C4-2B (cell line): Measurements from ENCODE around the gene CCDC51.
"Not testable (repeated sequence)": the region's sequence is repeated elsewhere in the genome, so short reads cannot be mapped to it uniquely, and the experiment has no call there.

Experiments
- H3K27ac ChIP-seq: fragments of 450-650 bp; 2 replicates; pipeline ENCODE4 v1.5.1; 2017
- ZFX ChIP-seq: fragments of 450-650 bp; IDR thresholded peaks from 2 replicates; pipeline ENCODE4 v1.6.1; 2017
- TF ChIP-seq, protein P1 (sequence below): fragments of 450-650 bp; conservative IDR thresholded peaks from 2 replicates; pipeline ENCODE4 v1.5.1; 2017; ENCODE audit warnings: mild to moderate bottlenecking

Gene CCDC51

DNA sequence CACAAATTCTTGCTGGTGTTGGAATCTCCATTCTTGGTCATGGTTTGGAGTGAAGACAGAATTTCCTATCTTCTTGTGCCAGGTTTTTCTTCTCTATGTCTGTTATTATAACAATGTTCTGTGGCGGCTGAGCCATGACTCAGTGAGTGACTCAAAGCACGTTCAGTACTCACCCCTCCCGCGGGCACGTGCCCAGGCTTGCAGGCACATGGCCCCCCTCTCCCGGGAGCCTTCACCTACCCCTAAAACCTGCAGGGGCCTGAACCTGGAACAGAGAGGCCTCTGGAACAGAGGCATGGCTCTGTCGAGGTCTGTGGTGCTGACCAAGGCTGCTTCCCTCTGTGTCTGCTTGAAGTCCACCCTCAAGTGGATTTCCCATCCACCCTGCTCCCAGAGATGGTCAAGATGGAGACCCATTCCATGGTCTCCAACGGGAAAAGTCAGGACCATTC lies 37.6 kb downstream of the CCDC51 start:
- TF ChIP-seq, protein P1, sequence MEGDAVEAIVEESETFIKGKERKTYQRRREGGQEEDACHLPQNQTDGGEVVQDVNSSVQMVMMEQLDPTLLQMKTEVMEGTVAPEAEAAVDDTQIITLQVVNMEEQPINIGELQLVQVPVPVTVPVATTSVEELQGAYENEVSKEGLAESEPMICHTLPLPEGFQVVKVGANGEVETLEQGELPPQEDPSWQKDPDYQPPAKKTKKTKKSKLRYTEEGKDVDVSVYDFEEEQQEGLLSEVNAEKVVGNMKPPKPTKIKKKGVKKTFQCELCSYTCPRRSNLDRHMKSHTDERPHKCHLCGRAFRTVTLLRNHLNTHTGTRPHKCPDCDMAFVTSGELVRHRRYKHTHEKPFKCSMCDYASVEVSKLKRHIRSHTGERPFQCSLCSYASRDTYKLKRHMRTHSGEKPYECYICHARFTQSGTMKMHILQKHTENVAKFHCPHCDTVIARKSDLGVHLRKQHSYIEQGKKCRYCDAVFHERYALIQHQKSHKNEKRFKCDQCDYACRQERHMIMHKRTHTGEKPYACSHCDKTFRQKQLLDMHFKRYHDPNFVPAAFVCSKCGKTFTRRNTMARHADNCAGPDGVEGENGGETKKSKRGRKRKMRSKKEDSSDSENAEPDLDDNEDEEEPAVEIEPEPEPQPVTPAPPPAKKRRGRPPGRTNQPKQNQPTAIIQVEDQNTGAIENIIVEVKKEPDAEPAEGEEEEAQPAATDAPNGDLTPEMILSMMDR, result no peak
- no peak for TF ChIP-seq ZFX
- H3K27ac ChIP-seq, result no peak overlapping the region

DNA sequence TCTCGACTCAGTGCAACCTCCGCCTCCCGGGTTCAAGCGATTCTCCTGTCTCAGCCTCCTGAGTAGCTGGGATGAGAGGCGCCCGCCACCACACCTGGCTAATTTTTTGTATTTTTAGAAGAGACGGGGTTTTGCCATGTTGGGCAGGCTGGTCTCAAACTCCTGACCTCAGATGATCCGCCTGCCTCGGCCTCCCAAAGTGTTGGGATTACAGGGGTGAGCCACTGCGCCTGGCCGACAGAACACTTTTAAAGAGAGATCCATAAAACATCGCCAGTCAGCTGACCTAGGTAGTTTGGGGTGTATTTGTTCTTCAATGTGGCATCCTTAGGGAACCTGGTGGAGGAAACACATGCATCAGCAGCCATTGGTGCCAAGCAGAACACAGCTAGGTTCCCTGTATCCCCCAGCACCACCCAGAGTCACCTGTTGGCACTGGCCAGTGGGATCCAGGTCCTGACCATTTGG lies 38.5 kb downstream of the CCDC51 start:
- not testable (repeated sequence) for H3K27ac ChIP-seq

DNA sequence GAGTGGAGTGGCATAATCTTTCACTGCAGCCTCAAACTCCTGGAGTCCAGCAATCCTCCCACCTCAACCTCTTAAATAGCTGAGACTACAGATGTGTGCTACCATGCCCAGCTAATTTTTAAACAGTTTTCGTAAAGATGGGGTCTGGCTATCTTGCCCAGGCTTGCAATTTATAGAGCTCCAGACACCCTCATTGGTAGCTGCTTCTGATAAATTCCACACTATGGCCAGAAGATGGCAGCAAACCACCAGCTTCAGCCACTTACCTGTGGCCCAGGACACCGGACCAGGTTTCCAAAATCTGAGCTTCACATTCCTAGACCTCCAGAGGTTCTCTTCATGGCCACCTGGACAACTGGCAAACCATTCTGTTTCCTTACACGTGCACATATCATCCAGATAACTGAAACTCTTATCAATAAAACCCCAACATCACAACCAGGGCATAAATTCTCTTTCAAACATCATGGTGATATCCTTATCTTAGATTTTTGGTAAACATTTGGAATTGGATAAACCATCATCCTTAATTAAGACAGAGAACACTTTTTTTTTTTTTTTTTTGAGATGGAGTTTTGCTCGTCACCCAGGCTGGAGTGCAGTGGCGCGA lies 39.0 kb downstream of the CCDC51 start:
- no peak for TF ChIP-seq ZFX
- TF ChIP-seq, protein P1, result peak; percentile 84
- no peak overlapping the region for H3K27ac ChIP-seq

DNA sequence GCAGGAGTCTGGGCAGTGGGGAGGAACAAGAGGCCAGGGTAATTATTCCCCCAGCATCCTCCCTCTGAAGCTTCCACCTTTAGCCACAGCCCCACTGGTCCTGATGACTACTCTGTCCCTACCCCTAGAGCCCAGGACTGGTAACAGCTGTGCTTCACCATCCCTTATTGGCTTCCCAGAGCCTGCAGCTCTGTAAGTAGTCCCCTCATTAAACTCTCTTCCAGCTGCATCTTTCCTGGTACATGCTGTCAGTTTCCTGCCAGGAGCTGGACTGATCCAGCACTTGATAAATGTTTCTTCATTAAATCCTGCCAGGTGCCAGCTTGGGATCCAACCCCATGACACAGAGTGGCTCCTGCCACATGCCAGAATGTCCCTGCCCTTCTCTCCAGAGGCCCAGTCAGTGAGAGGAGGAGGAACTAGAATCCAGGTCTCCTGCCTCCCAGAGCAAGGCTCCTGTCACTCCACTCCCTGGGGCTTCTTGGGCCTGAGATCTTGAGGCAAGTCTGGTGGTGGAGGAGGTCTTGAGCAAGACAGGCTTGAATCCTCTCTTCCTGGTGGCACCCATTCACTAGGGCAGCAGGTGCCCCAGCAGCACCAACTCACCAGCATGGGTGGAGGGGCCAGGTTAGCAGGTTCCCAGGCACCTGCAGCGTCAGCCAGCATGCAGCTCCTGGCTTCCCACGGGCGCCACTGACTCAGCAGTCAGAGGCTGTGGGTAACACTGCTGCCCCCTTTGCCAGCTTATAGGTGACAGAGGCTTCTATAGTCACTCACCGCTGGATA lies 40.3 kb downstream of the CCDC51 start:
- TF ChIP-seq, protein P1, result no peak
- TF ChIP-seq ZFX, result no peak
- peak overlapping the region; percentile 29 for H3K27ac ChIP-seq

DNA sequence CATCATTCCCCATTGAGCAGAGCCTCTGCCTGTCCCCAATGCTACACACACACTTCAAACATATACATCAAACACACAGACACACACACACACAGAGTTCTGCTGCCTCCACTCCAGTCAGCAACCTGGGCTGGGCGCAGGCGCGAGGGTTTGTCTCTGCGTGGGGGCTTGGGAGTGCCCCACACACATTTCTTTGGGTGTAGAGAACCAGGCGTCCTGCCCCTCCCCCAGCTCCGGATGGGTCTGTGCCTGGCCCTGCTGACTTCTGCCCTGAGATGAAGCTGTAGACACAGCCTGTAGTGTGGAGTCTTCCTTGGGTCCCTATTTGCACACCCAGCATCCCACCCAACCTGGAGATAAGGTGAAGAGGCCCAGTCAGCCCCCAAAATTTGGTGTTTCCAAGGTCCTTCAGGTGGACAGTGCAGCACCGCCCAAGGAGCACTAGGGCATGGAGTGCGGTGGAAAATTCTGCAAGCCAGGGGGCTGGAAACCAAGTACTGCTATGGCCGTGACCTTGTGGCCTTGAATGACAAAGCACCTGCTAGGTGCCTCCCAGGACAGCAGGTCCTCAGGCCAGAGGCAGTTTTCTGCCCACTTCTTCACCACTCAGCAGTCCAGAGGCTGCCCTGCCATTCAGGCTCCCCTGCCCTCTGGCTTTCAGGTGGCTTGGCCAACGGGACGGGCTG lies 41.1 kb downstream of the CCDC51 start:
- TF ChIP-seq, protein P1, result no peak
- no peak for TF ChIP-seq ZFX

DNA sequence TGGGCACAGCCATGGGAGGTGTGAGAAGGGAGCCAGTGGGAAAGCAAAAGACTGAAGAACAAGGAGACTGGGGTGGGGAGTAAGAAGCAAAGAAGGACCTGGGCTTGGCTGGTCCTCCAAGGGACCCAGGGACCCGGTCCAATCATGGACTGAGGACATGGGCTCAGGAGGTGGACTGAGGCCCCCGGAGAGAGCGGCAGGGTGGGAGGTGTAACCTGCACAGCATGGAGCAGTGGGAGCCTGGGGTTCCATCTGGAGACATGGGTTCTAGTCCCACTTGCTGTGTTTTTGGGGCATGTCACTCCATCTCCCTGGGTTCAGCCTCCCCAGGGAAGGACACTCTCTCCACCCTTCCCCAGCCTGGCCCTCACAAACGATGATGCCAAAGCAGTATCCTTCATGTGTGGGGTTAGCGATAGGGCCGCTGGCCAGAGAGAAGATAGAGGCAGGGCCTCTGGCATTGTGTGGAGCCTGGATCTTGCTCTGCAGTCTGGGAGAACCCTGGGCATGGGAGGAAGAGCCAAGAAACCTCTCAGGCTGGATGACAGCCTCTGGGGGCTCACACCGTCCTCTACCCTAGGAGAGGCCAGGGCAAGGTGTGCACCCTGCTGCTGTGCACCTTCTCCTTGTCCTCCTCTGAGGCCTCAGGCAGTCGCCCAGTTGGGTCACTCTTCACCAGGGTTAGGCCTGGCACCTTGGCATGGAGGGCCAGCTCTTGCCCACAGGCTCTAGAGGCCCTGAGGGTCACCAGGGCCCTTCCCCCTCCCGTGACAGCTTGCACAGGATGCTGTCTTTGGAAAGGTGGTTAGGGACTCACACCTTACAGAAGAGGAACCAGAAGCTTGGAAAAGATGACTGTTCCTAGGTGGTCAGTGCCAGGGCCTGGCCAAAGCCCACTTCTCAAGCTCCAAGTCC lies 41.9 kb downstream of the CCDC51 start:
- no peak overlapping the region for H3K27ac ChIP-seq
- TF ChIP-seq, protein P1, result no peak
- no peak for TF ChIP-seq ZFX

More for the DNA sequence above, 41.1 kb downstream of the CCDC51 start:
- no peak overlapping the region for H3K27ac ChIP-seq

DNA sequence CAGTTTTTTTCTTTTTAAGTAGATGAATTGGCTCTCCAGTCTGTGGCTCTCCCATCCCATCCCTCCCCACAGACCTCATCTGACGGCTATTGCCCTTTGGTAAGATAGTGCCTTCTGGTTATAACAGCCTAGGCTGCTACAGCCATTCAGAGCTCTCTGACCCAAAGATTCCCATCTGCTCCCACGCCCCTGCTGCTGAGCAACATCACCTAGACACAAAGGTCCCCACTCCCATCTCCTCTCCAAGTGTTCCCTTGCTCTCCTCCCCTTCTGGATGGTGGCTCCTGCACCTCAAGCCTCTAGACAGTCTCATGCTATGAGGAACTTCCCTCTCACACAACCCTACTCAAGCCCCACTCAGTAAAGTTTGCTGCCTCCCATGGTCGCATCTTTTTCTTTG lies 44.2 kb downstream of the CCDC51 start:
- no peak overlapping the region for H3K27ac ChIP-seq
- TF ChIP-seq ZFX, result no peak
- TF ChIP-seq, protein P1, result no peak
